Neural crest cell (in vitro differentiated cells): ENCODE measurements around the gene ELK4. TPM values are rescaled to one million over a fixed set of nuclear protein-coding genes. Genes with fewer than 3 reads are reported as not detected.
"Not testable (repeated sequence)": the region's sequence is repeated elsewhere in the genome, so short reads cannot be mapped to it uniquely, and the experiment has no call there.

Experiments
- DNase-seq: peaks from one replicate; pipeline ENCODE4 v3.0.0; 2021; ENCODE audit warnings: low read depth, mixed read lengths, low spot score
- H3K27ac Mint-ChIP-seq: one replicate; pipeline ENCODE4 v1.8.0; 2021; ENCODE audit warnings: mild to moderate bottlenecking, mixed read lengths; ENCODE audit not compliant: unreplicated experiment
- H3K27me3 Mint-ChIP-seq: 2 replicates; pipeline ENCODE4 v1.8.0; 2021; ENCODE audit warnings: low read depth, mild to moderate bottlenecking, mixed read lengths
- H3K36me3 Mint-ChIP-seq: 2 replicates; pipeline ENCODE4 v1.8.0; 2021; ENCODE audit warnings: low read depth, mild to moderate bottlenecking, mixed read lengths
- H3K4me1 Mint-ChIP-seq: 2 replicates; pipeline ENCODE4 v1.8.0; 2021; ENCODE audit warnings: mixed read lengths
- H3K4me3 Mint-ChIP-seq: one replicate; pipeline ENCODE4 v1.8.0; 2021; ENCODE audit warnings: mild to moderate bottlenecking, mixed read lengths
- H3K9me3 Mint-ChIP-seq: 2 replicates; pipeline ENCODE4 v1.8.0; 2021; ENCODE audit warnings: mixed read lengths
- CTCF ChIP-seq: fragments of 200-600 bp; sonication (generic); conservative IDR thresholded peaks from 2 replicates; pipeline ENCODE4 v1.5.0; 2021; ENCODE audit warnings: antibody characterized with exemption, mild to moderate bottlenecking
- total RNA-seq: library from RNA; stranded (reverse); gene quantifications from 2 replicates; pipeline ENCODE4 v1.2.1, GENCODE V29; 2021

ELK4 gene
- total RNA-seq, 1 donor from 2014 or later = 30.1 TPM

- Mint-ChIP-seq H3K4me3 (no peak overlapping the region), H3K27me3 (no peaks in the 10 kb centered on the region), H3K27ac (peak overlapping the region; percentile 78), H3K9me3 (no peaks in the 10 kb centered on the region), H3K4me1 (peaks cover 15% of the 10 kb centered on the region), H3K36me3 (no peaks in the 10 kb centered on the region)
- no peak for TF ChIP-seq CTCF
- no peak for DNase-seq
Observed at GRCh38 chr1:205637854-205638468, 6.2 kb upstream of the ELK4 start.

GRCh38 chr1:205636732-205637131, 4.9 kb upstream of the ELK4 start:
- no peak for TF ChIP-seq CTCF
- Mint-ChIP-seq H3K27ac (no peak overlapping the region), H3K36me3 (no peaks in the 10 kb centered on the region), H3K27me3 (no peaks in the 10 kb centered on the region), H3K4me1 (peaks cover 23% of the 10 kb centered on the region), H3K4me3 (peak overlapping the region; percentile 10), H3K9me3 (no peaks in the 10 kb centered on the region)
- no peak for DNase-seq

- peaks cover 17% of the 10 kb centered on the region for H3K4me1 Mint-ChIP-seq
- not testable (repeated sequence) for H3K9me3 Mint-ChIP-seq, H3K4me3 Mint-ChIP-seq, H3K27ac Mint-ChIP-seq, DNase-seq, H3K36me3 Mint-ChIP-seq, H3K27me3 Mint-ChIP-seq
Observed at GRCh38 chr1:205636138-205636530, 4.3 kb upstream of the ELK4 start.

GRCh38 chr1:205633421-205633976, 1.7 kb upstream of the ELK4 start:
- Mint-ChIP-seq H3K27ac (no peak overlapping the region), H3K36me3 (no peaks in the 10 kb centered on the region), H3K4me1 (peaks cover 34% of the 10 kb centered on the region), H3K4me3 (peak overlapping the region; percentile 96), H3K27me3 (no peaks in the 10 kb centered on the region), H3K9me3 (no peaks in the 10 kb centered on the region)
- no peak for TF ChIP-seq CTCF
- no peak for DNase-seq

- no peak for TF ChIP-seq CTCF
- Mint-ChIP-seq H3K9me3 (no peaks in the 10 kb centered on the region), H3K27me3 (no peaks in the 10 kb centered on the region), H3K4me3 (peak overlapping the region; percentile 96), H3K27ac (no peak overlapping the region), H3K36me3 (no peaks in the 10 kb centered on the region), H3K4me1 (peaks cover 39% of the 10 kb centered on the region)
- DNase-seq = no peak
Observed at GRCh38 chr1:205632669-205633169, 908 bp upstream of the ELK4 start.

- Mint-ChIP-seq H3K9me3 (no peaks in the 10 kb centered on the region), H3K4me3 (peak overlapping the region; percentile 98), H3K36me3 (no peaks in the 10 kb centered on the region), H3K4me1 (peaks cover 41% of the 10 kb centered on the region), H3K27me3 (no peaks in the 10 kb centered on the region), H3K27ac (peak overlapping the region; percentile 99)
- no peak for TF ChIP-seq CTCF
- DNase-seq = peak; percentile 53
Observed at GRCh38 chr1:205631010-205631767, 622 bp downstream of the ELK4 start.
